Superior temporal gyrus (tissue), 1 donor: ENCODE results near the gene ACTR3.

Experiments used
- DNase-seq: peaks from one replicate; pipeline ENCODE4 v3.0.0-alpha.2; 2016; ENCODE audit errors: extremely low spot score

Gene ACTR3

GRCh38 chr2:114001152-114001551, 111.3 kb downstream of the ACTR3 start:
- DNase-seq: no peak

GRCh38 chr2:114001937-114002336, 112.0 kb downstream of the ACTR3 start:
- DNase-seq: peak; percentile 65

DNA sequence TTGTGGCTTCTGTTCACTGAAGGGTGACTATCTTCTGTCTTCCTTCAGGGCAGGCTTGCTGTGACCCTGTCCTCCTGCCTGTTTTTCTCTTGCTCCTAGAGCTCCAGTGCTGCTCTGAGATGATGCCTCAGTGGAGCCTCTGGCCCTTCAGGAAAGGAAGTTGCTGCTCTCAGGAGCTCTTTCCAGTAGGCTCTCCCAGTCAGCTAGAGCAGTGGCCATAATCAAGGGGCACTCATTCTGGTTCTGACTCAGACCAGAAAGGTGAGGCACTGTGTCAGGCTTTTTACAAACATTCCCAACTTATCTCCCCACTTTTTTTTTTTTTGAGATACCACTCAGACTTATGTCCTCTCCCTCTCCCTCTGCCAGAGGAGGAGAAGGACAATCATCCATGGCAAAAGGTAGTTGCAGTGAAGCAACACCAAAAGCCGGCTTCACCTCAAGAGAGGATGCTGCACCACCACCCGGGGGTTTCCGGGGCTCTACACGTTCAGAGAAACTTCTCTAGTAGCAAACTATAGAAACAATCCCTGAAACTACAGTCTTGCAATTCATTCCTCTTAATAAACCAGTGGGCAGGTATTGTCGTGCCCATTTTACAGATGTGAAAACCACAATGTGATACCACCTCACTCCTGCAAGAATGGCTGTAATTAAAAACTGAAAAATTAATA, 115.4 kb downstream of the ACTR3 start:
- DNase-seq: no peak

GRCh38 chr2:114006460-114006859, 116.6 kb downstream of the ACTR3 start:
- no peak for DNase-seq

GRCh38 chr2:114007436-114007835, 117.5 kb downstream of the ACTR3 start:
- DNase-seq: no peak

- DNase-seq: no peak
These were observed 118.8 kb downstream of the ACTR3 start for GRCh38 chr2:114008720-114009119.

- no peak for DNase-seq
These were observed 119.5 kb downstream of the ACTR3 start for GRCh38 chr2:114009205-114009944.

GRCh38 chr2:114010001-114010400, 120.1 kb downstream of the ACTR3 start:
- DNase-seq: no peak

DNA sequence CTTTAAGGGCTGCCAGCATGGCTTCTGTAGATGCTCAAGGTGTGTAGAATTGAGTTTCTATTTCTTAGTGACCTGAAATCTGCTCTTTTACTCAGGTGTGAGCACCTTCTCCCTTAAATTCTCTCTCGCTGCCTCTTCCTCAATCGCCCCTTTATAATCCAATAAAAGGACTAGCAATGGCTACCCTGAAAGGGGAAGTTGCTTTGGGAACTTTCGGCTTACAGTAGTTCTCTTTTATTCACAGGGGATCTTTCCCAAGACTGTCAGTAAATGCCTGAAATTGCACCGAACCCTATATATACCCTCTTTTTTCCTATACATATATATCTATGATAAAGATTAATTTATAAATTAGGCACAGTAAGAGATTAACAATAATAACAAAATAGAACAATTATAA, 121.8 kb downstream of the ACTR3 start:
- DNase-seq: no peak
